Small intestine (tissue), 7 donors: Measurements from ENCODE around the gene VWA5B1. TPM values are rescaled to one million over a fixed set of nuclear protein-coding genes. Genes with fewer than 3 reads are reported as not detected.

Experiments
- DNase-seq, 2 donors: peaks; one replicate each; pipeline versions ENCODE4 v3.0.0 to v3.0.0-alpha.2; 2013
- FAIRE-seq: peaks from 2 replicates; lab custom pipeline; 2012; peaks lifted over from hg19 to GRCh38; lab: Jason Lieb, UNC
- H3K27ac ChIP-seq, 3 donors: one replicate each; pipeline ENCODE4 v1.5.1; 2013; ENCODE audit warnings: low read length in 2 of 3, mild to moderate bottlenecking in 2 of 3, control low read depth in 1 of 3, inconsistent platforms in 1 of 3, low read depth in 1 of 3, moderate library complexity in 1 of 3
- H3K27me3 ChIP-seq, 3 donors: one replicate each; pipeline ENCODE4 v1.6.1; 2013; ENCODE audit warnings: low read length in 3 of 3, inconsistent platforms in 1 of 3; ENCODE audit not compliant: control insufficient read depth in 3 of 3, insufficient read depth in 3 of 3
- H3K36me3 ChIP-seq, 3 donors: one replicate each; pipeline ENCODE4 v1.6.1; 2013; ENCODE audit warnings: low read length in 3 of 3, inconsistent platforms in 1 of 3, low read depth in 1 of 3, mild to moderate bottlenecking in 1 of 3, moderate library complexity in 1 of 3; ENCODE audit not compliant: control insufficient read depth in 3 of 3, insufficient read depth in 2 of 3
- H3K4me1 ChIP-seq, 3 donors: one replicate each; pipeline ENCODE4 v1.6.1; 2013; ENCODE audit warnings: low read length in 2 of 3, inconsistent platforms in 1 of 3, low read depth in 1 of 3, mild to moderate bottlenecking in 1 of 3, moderate library complexity in 1 of 3; ENCODE audit not compliant: control insufficient read depth in 3 of 3, insufficient read depth in 2 of 3
- H3K4me3 ChIP-seq, 3 donors: one replicate each; pipeline ENCODE4 v1.5.1; 2013; ENCODE audit warnings: low read length in 3 of 3, control low read depth in 1 of 3, inconsistent platforms in 1 of 3, low read depth in 1 of 3, mild to moderate bottlenecking in 1 of 3, moderate library complexity in 1 of 3
- H3K9me3 ChIP-seq, 2 donors: one replicate each; pipeline ENCODE4 v1.6.1; 2013; ENCODE audit warnings: low read depth in 1 of 2, low read length in 1 of 2; ENCODE audit not compliant: control insufficient read depth in 2 of 2, insufficient read depth in 1 of 2
- WGBS, 3 donors: extraction: QIAGEN DNeasy Blood & Tissue Kit; methylation state at CpG; one replicate each; pipeline ENCODE4 v1.1.7; 2013; 5-methylcytosine and 5-hydroxymethylcytosine counted together
- polyA plus RNA-seq, 4 donors: library from polyadenylated mRNA; stranded (reverse) in 3 of 4; unstranded in 1 of 4; fragments of 200-250 nt in 3 of 4; fragments of 120-200 nt in 1 of 4; gene quantifications; one replicate each; pipeline versions ENCODE4 v1.2.1 to v1.2.3, GENCODE V29; 2013
- donor health status: healthy with polysubstance abuse.
- donor health status: control.
- donor health status: control.
- donor health status: Bipolar disorder and iron deficiency.
- donor health status: healthy.

The VWA5B1 gene
- polyA plus RNA-seq, 4 donors, result 0.01 to 1.5 TPM; not detected in 2

DNA sequence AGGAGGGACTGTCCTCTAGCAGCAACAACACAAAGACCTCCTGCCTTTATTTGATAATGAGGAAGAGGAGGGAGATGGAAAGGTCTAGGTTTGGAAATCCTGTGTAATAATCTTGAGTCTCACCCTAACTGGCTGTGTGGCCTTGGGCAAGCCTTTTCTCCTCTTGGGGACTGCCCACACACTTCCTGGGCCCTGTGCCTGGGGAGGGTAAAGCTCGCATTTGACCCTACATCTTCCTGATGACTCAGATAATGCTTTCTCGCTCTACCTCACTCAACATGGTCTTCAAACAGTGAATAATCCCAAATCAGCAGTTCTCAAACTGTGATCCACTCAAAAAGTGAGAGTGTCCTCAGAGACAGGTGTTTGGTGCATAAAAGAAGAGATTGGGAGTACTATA is 81.2 kb downstream of the VWA5B1 start:
- Histone ChIP-seq H3K4me1 (no peaks in the 10 kb centered on the region), H3K4me3 (no peak overlapping the region), H3K27me3 (peaks cover 0 to 60% (median 12%) of the 10 kb centered on the region in 3 donors), H3K27ac (no peak overlapping the region), H3K36me3 (no peaks in the 10 kb centered on the region), H3K9me3 (no peaks in the 10 kb centered on the region)
- DNase-seq, result no peak
- FAIRE-seq, result no peak
- WGBS, 3 donors, result 20 to 31% (median 25%) methylated on average over 2 of the region's 2 CpGs

DNA sequence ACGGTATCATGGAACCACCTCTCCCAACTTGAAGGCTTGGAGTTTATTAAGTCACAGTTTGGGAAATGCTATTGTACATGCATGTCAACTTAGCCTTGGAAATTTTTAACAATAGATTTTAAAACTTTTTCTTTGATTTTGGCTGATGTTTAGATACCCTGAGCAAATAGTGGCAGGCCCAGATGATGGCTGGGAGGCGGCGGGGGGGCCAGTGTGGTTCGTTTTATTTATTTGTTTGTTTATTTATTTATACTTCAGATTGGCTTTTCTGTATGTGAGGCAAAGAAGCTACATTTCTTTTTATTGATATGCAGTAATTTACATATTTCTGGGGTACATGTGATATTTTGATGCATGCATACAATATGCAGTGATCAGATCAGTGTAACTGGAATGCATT is 82.0 kb downstream of the VWA5B1 start:
- H3K4me1 ChIP-seq, result no peaks in the 10 kb centered on the region
- H3K4me3 ChIP-seq, result no peak overlapping the region
- H3K9me3 ChIP-seq, result no peaks in the 10 kb centered on the region
- WGBS, 3 donors, result 50 to 73% (median 67%) methylated on average over 4 of the region's 4 CpGs
- no peaks in the 10 kb centered on the region for H3K36me3 ChIP-seq
- H3K27me3 ChIP-seq, result peaks cover 0 to 52% (median 5%) of the 10 kb centered on the region in 3 donors
- FAIRE-seq (no peak), DNase-seq (no peak)
- H3K27ac ChIP-seq, result no peak overlapping the region

DNA sequence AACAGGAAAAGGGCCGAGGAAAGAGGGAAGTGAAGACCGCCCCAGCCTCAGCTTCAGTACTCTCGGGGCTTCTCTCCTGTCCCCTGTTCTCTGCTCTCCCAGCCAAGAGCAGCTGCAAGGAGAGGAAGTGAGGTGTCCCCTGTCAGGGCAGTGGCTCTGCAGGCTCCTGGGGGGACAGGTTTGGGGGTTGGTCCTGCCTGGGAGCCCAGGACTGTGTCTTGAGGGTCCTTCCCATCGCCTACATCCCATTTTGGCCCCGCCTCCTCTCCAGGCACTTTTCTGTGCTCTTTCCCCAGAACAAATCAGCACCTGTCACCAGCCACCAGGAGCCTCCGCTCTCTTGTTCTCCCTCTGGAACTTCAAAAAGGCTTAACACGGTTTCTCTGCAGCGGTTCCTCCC is 82.6 kb downstream of the VWA5B1 start:
- Histone ChIP-seq H3K27me3 (peaks cover 0 to 50% (median 4%) of the 10 kb centered on the region in 3 donors), H3K9me3 (no peaks in the 10 kb centered on the region), H3K4me1 (no peaks in the 10 kb centered on the region), H3K4me3 (no peak overlapping the region), H3K36me3 (no peaks in the 10 kb centered on the region), H3K27ac (no peak overlapping the region)
- 34 to 42% (median 41%) methylated on average over 7 to 8 of the region's 8 CpGs for WGBS, 3 donors
- DNase-seq (no peak), FAIRE-seq (no peak)

DNA sequence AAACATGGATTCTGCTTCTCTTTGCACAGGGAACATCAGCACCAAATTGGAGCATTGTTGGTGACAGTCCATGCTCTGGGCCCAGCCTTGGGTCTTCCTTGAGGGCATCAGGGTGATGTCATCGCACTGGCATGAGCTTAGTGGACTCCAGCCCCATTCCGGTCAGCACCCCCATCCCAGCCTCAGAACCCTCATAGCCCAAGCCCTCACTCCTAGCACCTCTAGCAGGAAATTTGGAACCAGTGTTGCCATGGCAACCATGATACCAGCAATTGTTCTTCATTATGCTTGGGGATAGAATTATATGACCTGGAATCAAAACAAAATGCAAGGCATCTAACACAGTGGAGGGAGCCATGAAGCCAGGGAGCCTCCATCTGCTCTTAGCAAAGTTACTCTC is 83.1 kb downstream of the VWA5B1 start:
- H3K4me3 ChIP-seq, result no peak overlapping the region
- DNase-seq (no peak), FAIRE-seq (no peak)
- no peaks in the 10 kb centered on the region for H3K9me3 ChIP-seq
- no peaks in the 10 kb centered on the region for H3K36me3 ChIP-seq
- H3K27ac ChIP-seq, result no peak overlapping the region
- peaks cover 0 to 48% (median 4%) of the 10 kb centered on the region in 3 donors for H3K27me3 ChIP-seq
- no peaks in the 10 kb centered on the region for H3K4me1 ChIP-seq
- WGBS, 3 donors, result 52 to 77% (median 68%) methylated on average over 2 of the region's 2 CpGs

DNA sequence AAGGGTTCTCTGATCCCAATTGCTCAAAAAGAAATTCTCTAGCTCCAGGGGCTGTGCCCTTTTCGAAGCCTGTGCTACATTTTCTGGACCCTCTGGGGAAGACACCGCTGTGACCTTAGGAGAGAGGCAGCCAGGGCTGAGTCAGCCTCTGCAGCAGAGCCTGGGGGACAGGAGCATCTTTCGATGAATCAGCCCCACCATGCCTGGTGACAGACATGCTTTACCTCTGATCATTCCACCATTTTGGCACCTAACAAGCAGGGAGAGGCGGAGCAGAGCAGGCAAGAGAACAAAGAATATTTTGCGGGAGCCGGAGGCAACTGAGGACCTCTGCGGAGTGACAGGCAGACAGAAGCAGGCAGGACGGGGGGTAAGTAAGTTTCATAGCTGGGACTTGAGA is 84.9 kb downstream of the VWA5B1 start:
- FAIRE-seq (no peak), DNase-seq (no peak)
- Histone ChIP-seq H3K4me3 (no peak overlapping the region), H3K9me3 (no peaks in the 10 kb centered on the region), H3K27ac (no peak overlapping the region), H3K36me3 (no peaks in the 10 kb centered on the region), H3K27me3 (peaks cover 0 to 40% (median 4%) of the 10 kb centered on the region in 3 donors), H3K4me1 (no peaks in the 10 kb centered on the region)
- WGBS, 3 donors, result 61 to 74% (median 67%) methylated on average over 8 of the region's 8 CpGs

DNA sequence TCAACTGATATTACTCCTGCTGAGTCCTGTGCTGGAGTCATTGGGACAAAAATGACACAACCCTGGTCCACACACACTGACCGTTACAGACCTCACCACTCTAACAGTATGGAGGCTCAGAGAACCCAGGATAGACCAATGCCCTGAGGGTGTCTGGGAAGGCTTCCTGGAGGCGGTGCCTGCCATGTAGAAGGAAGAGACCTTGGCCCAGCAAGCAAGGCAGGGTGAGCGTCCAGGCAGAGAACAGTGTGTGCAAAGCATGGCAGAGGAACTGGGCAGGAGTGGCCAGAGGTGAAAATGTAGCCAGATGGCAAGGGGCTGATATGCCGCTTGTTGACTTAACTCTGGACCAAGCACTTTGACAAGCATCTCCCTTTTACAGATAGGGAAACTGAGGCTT is 85.5 kb downstream of the VWA5B1 start:
- no peak overlapping the region for H3K27ac ChIP-seq
- H3K4me1 ChIP-seq, result no peaks in the 10 kb centered on the region
- H3K9me3 ChIP-seq, result no peaks in the 10 kb centered on the region
- H3K27me3 ChIP-seq, result peaks cover 0 to 38% (median 4%) of the 10 kb centered on the region in 3 donors
- H3K4me3 ChIP-seq, result no peak overlapping the region
- DNase-seq, result no peak
- no peak for FAIRE-seq
- no peaks in the 10 kb centered on the region for H3K36me3 ChIP-seq
- WGBS, 3 donors, result 68 to 74% (median 74%) methylated on average over 4 of the region's 4 CpGs

DNA sequence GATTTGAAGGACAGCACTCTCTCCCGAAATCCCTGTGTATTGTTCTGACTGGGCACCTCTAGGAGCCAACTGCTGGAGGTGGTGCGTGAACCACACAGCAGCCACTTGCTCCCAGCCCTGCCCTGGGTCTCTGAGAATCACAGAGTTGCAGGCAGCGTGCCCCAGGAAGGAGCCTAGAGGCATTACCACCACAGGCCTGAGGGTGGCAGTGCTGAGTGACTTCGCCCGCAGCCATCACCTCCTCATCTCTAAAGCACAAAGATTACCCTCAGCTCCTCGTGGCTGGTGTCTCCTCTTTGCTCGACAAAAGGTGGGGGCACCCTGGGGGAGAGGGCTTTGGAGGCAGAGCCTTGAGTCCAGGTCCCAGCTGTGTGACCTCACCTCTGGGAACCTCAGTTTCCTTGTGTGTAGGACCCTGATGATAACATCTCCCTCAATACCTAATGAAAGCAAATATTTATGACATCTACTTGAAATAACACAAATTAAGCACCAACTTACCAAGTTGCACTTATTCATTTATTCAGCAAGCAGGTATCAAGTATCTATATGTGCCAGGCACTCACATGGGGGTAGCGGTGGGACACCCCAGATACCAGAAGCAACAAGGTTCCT is 86.3 kb downstream of the VWA5B1 start:
- 14 to 15% (median 14%) methylated on average over 8 of the region's 8 CpGs for WGBS, 3 donors
- FAIRE-seq, result no peak
- no peak overlapping the region for H3K27ac ChIP-seq
- DNase-seq, result peak; percentile 42 to 61
- H3K4me3 ChIP-seq, result no peak overlapping the region
- no peaks in the 10 kb centered on the region for H3K36me3 ChIP-seq
- peaks cover 0 to 30% (median 2%) of the 10 kb centered on the region in 3 donors for H3K27me3 ChIP-seq
- H3K4me1 ChIP-seq, result no peaks in the 10 kb centered on the region
- H3K9me3 ChIP-seq, result no peaks in the 10 kb centered on the region

DNA sequence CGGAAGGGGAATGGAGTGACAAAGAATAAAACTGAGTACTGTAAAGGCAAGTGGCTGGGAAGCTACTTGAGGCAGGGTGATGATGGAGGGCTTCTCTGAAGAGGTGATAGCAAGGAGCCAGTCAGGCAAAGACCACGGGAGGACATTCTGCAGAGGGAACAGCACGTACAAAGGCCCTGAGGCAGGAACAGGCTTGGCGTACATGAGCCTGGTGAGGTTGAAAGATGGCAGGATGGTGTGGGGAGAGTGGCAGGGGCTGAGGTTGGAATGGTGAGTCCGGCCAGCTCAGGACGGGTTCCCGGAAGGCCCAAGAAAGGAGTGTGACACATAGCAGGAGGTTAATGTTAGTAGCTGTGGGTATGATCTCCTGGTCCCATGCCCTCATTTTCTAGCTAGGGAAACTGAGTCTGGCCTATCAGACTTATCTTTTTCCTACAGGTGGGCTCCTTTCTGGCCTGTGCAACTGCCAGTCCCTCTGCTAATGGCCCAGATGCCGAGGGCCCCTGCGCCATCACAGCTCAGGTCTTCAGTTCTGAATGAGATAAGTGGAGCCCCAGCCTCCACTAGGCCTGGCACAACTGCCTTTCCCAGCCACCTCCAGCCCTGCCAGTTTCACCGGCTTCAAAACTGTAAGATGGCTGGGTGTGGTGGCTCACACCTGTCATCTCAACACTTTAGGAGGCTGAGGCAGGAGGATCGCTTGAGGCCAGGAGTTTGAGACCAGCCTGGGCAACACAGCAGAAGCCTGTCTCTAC is 87.0 kb downstream of the VWA5B1 start:
- Histone ChIP-seq H3K36me3 (no peaks in the 10 kb centered on the region), H3K4me3 (no peak overlapping the region), H3K9me3 (no peaks in the 10 kb centered on the region), H3K27me3 (peaks cover 0 to 27% (median 2%) of the 10 kb centered on the region in 3 donors), H3K27ac (no peak overlapping the region), H3K4me1 (no peaks in the 10 kb centered on the region)
- no peak for FAIRE-seq
- WGBS, 3 donors, result 92 to 95% (median 94%) methylated on average over 11 of the region's 11 CpGs
- DNase-seq, result no peak
